Activated naive CD8-positive, alpha-beta T cell treated with anti-CD3 and anti-CD28 coated beads, Interleukin-2, amount 10 ng/mL, durations not matched to agents 7 days and 5 days (primary cell): ENCODE data around the gene RAB11FIP3. TPM values are rescaled to one million over a fixed set of nuclear protein-coding genes. Genes with fewer than 3 reads are reported as not detected.
"Not testable (repeated sequence)": the region's sequence is repeated elsewhere in the genome, so short reads cannot be mapped to it uniquely, and the experiment has no call there.

Experiments used
- ATAC-seq: fragments of 150-1000 bp; cut with Tn5 transposase; one replicate; pipeline ENCODE4 v1.10.0; 2021; ENCODE audit warnings: low read depth, moderate library complexity
- POLR2A ChIA-PET: fragments of 350-600 bp; sonication (Branson Sonifier 250); formaldehyde crosslinking; loops from one replicate; lab custom pipeline; 2021; ENCODE audit warnings: antibody characterized with exemption; lab: Charles Lee
- DNase-seq: peaks from one replicate; pipeline ENCODE4 v3.0.0; 2021
- H3K27ac Mint-ChIP-seq: one replicate; pipeline ENCODE4 v1.8.0; 2022; ENCODE audit warnings: mild to moderate bottlenecking, mixed read lengths
- H3K27me3 Mint-ChIP-seq: one replicate; pipeline ENCODE4 v1.8.0; 2022; ENCODE audit warnings: mild to moderate bottlenecking, moderate library complexity, mixed read lengths
- H3K36me3 Mint-ChIP-seq: one replicate; pipeline ENCODE4 v1.8.0; 2021; ENCODE audit warnings: mild to moderate bottlenecking, mixed read lengths
- H3K4me1 Mint-ChIP-seq: one replicate; pipeline ENCODE4 v1.8.0; 2021; ENCODE audit warnings: mixed read lengths
- H3K4me3 Mint-ChIP-seq: one replicate; pipeline ENCODE4 v1.8.0; 2022; ENCODE audit warnings: mild to moderate bottlenecking, moderate library complexity, mixed read lengths
- H3K9me3 Mint-ChIP-seq: one replicate; pipeline ENCODE4 v1.8.0; 2021; ENCODE audit warnings: mixed read lengths
- total RNA-seq, 2 experiments: library from RNA; stranded (reverse); gene quantifications; one replicate each; pipeline ENCODE4 v1.2.3, GENCODE V29; 2021

RAB11FIP3 gene
- total RNA-seq, 2 experiments from 2014 or later: 28.8 to 29.3 TPM

GRCh38 chr16:470418-470817, 45.0 kb downstream of the RAB11FIP3 start:
- Mint-ChIP-seq H3K4me3 (no peak overlapping the region), H3K9me3 (no peaks in the 10 kb centered on the region), H3K27ac (no peak overlapping the region), H3K4me1 (no peaks in the 10 kb centered on the region), H3K27me3 (no peaks in the 10 kb centered on the region), H3K36me3 (no peaks in the 10 kb centered on the region)
- no peak for ATAC-seq
- no peak for DNase-seq
- POLR2A ChIA-PET: no interaction called here

- no peak overlapping the region for H3K27ac Mint-ChIP-seq
- no peak for DNase-seq
- no peaks in the 10 kb centered on the region for H3K36me3 Mint-ChIP-seq
These were observed 46.1 kb downstream of the RAB11FIP3 start for GRCh38 chr16:471353-472198.

GRCh38 chr16:472199-472504, 46.7 kb downstream of the RAB11FIP3 start:
- Mint-ChIP-seq H3K27ac (no peak overlapping the region), H3K27me3 (no peaks in the 10 kb centered on the region), H3K9me3 (no peaks in the 10 kb centered on the region), H3K4me1 (no peaks in the 10 kb centered on the region), H3K4me3 (no peak overlapping the region), H3K36me3 (no peaks in the 10 kb centered on the region)
- POLR2A ChIA-PET: no interaction called here
- ATAC-seq: no peak
- DNase-seq: no peak

More at GRCh38 chr16:471353-472198, 46.1 kb downstream of the RAB11FIP3 start:
- Mint-ChIP-seq H3K4me1 (no peaks in the 10 kb centered on the region), H3K27me3 (no peaks in the 10 kb centered on the region), H3K4me3 (no peak overlapping the region), H3K9me3 (no peaks in the 10 kb centered on the region)
- ATAC-seq: no peak
- POLR2A ChIA-PET: no interaction called here

GRCh38 chr16:473046-474043, 47.9 kb downstream of the RAB11FIP3 start:
- no peaks in the 10 kb centered on the region for H3K9me3 Mint-ChIP-seq
- ATAC-seq: no peak
- H3K36me3 Mint-ChIP-seq: no peaks in the 10 kb centered on the region
- DNase-seq: no peak
- POLR2A ChIA-PET: no interaction called here
- H3K4me3 Mint-ChIP-seq: no peak overlapping the region
- H3K4me1 Mint-ChIP-seq: no peaks in the 10 kb centered on the region
- no peaks in the 10 kb centered on the region for H3K27me3 Mint-ChIP-seq
- H3K27ac Mint-ChIP-seq: no peak overlapping the region

- no peaks in the 10 kb centered on the region for H3K9me3 Mint-ChIP-seq
- no peaks in the 10 kb centered on the region for H3K27me3 Mint-ChIP-seq
- H3K4me1 Mint-ChIP-seq: no peaks in the 10 kb centered on the region
- no peak for ATAC-seq
- no peak overlapping the region for H3K27ac Mint-ChIP-seq
- H3K4me3 Mint-ChIP-seq: no peak overlapping the region
- POLR2A ChIA-PET: no interaction called here
- DNase-seq: no peak
- no peaks in the 10 kb centered on the region for H3K36me3 Mint-ChIP-seq
These were observed 49.1 kb downstream of the RAB11FIP3 start for GRCh38 chr16:474420-475122.

GRCh38 chr16:476039-476438, 50.6 kb downstream of the RAB11FIP3 start:
- H3K27ac Mint-ChIP-seq: no peak overlapping the region
- POLR2A ChIA-PET: no interaction called here
- no peaks in the 10 kb centered on the region for H3K27me3 Mint-ChIP-seq
- no peak overlapping the region for H3K4me3 Mint-ChIP-seq
- no peaks in the 10 kb centered on the region for H3K4me1 Mint-ChIP-seq
- no peak for DNase-seq
- H3K36me3 Mint-ChIP-seq: no peaks in the 10 kb centered on the region
- ATAC-seq: no peak
- H3K9me3 Mint-ChIP-seq: no peaks in the 10 kb centered on the region

- ATAC-seq: no peak
- no peak overlapping the region for H3K27ac Mint-ChIP-seq
These were observed 52.1 kb downstream of the RAB11FIP3 start for GRCh38 chr16:477301-478157.

GRCh38 chr16:478287-478686, 52.8 kb downstream of the RAB11FIP3 start:
- H3K9me3 Mint-ChIP-seq: not testable (repeated sequence)

More at GRCh38 chr16:477301-478157, 52.1 kb downstream of the RAB11FIP3 start:
- H3K4me1 Mint-ChIP-seq: no peaks in the 10 kb centered on the region
- no peaks in the 10 kb centered on the region for H3K9me3 Mint-ChIP-seq
- no peaks in the 10 kb centered on the region for H3K36me3 Mint-ChIP-seq
- no peak for DNase-seq
- H3K4me3 Mint-ChIP-seq: no peak overlapping the region
- H3K27me3 Mint-ChIP-seq: no peaks in the 10 kb centered on the region
- POLR2A ChIA-PET: no interaction called here

GRCh38 chr16:482468-483185, 57.2 kb downstream of the RAB11FIP3 start:
- no peaks in the 10 kb centered on the region for H3K4me1 Mint-ChIP-seq
- DNase-seq (no peak), ATAC-seq (no peak)
- POLR2A ChIA-PET: no interaction called here
- no peaks in the 10 kb centered on the region for H3K9me3 Mint-ChIP-seq
- H3K27me3 Mint-ChIP-seq: no peaks in the 10 kb centered on the region
- H3K4me3 Mint-ChIP-seq: no peak overlapping the region
- no peaks in the 10 kb centered on the region for H3K36me3 Mint-ChIP-seq
- H3K27ac Mint-ChIP-seq: no peak overlapping the region

More at GRCh38 chr16:478287-478686, 52.8 kb downstream of the RAB11FIP3 start:
- H3K4me3 Mint-ChIP-seq, H3K27ac Mint-ChIP-seq, H3K4me1 Mint-ChIP-seq, ATAC-seq, H3K27me3 Mint-ChIP-seq, POLR2A ChIA-PET, H3K36me3 Mint-ChIP-seq, DNase-seq: not testable (repeated sequence)

GRCh38 chr16:483341-484075, 58.1 kb downstream of the RAB11FIP3 start:
- POLR2A ChIA-PET: no interaction called here
- H3K36me3 Mint-ChIP-seq: no peaks in the 10 kb centered on the region
- no peaks in the 10 kb centered on the region for H3K9me3 Mint-ChIP-seq
- ATAC-seq (no peak), DNase-seq (no peak)
- no peaks in the 10 kb centered on the region for H3K4me1 Mint-ChIP-seq
- no peak overlapping the region for H3K27ac Mint-ChIP-seq
- no peaks in the 10 kb centered on the region for H3K27me3 Mint-ChIP-seq
- no peak overlapping the region for H3K4me3 Mint-ChIP-seq

- H3K4me1 Mint-ChIP-seq: no peaks in the 10 kb centered on the region
- H3K36me3 Mint-ChIP-seq: no peaks in the 10 kb centered on the region
- DNase-seq (no peak), ATAC-seq (no peak)
- no peak overlapping the region for H3K27ac Mint-ChIP-seq
- no peaks in the 10 kb centered on the region for H3K9me3 Mint-ChIP-seq
- H3K27me3 Mint-ChIP-seq: no peaks in the 10 kb centered on the region
- H3K4me3 Mint-ChIP-seq: no peak overlapping the region
- POLR2A ChIA-PET: no interaction called here
These were observed 64.2 kb downstream of the RAB11FIP3 start for GRCh38 chr16:489606-490005.
